ENCODE data around the gene BICD1.

GRCh38 chr12:32069071-32069470 is 37.6 kb upstream of the BICD1 start:
- TF ChIP-seq POLR2A (IDR thresholded peaks at IDR 0.05; ENCODE audit: low read depth, low read length), result no peak
- no peak for TF ChIP-seq POLR2AphosphoS5 (IDR thresholded peaks at IDR 0.05; ENCODE audit: low read depth, low read length)

Measured in GM12892 (cell line).